Measurements from ENCODE around the gene TCTA.
A peak's percentile ranks its signal among the peaks of the same experiment; 100 is the strongest.

The TCTA gene

DNA sequence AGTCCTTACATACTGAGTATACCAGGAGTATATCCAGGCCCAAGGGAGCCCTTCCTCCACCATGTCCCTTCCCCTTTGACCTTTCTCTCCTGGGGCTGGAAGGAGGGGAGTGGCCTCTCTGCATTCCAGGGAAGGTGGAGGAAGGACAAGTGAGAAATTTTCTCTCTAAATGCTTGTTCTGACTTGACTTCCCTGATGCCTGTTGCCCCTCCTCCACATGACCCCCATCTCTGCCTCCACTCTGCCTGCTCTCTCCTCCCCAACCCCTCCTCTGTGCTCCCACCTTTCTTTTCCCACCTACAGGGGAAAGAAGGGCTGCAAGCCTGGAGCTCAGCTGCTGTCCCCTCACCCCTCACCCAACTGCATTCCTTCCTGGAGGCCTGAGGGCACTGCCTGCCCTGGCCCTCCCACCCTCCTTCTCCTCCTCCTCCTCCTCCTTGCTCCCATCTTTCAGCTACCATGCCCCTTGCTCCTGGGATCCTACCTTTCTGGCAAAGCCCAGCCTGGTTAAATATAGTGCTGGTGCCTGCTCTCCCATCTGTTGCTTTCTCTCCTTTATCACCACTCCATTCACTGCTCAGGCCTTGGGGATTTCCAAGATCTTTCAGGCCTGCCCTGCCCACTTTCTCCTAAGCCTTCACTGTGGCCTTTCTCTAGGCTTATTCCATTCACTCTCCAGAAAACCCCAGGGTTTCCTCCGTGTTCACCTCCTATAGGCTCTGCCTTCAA, 49.4 kb downstream of the TCTA start:
- DNase-seq, result no peak

DNA sequence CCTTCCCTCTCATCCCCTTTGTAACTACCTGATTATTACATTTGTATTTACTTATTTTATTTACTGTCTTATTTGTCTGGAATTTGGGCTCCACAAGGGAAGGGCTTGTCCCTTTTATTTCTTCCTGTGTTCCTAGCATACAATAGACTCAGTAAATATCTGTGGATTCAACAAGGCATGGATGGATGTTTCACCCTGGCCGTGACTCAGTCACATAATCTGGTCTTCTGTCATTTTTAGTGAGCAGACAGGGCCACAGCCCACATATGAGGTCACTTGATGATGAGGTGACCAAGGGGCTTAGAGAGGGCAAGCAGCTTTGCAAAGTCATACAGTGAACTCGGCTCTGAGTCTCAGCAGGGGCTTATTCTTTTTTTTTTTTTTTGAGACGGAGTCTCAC, 50.0 kb downstream of the TCTA start:
- no peak for DNase-seq

DNA sequence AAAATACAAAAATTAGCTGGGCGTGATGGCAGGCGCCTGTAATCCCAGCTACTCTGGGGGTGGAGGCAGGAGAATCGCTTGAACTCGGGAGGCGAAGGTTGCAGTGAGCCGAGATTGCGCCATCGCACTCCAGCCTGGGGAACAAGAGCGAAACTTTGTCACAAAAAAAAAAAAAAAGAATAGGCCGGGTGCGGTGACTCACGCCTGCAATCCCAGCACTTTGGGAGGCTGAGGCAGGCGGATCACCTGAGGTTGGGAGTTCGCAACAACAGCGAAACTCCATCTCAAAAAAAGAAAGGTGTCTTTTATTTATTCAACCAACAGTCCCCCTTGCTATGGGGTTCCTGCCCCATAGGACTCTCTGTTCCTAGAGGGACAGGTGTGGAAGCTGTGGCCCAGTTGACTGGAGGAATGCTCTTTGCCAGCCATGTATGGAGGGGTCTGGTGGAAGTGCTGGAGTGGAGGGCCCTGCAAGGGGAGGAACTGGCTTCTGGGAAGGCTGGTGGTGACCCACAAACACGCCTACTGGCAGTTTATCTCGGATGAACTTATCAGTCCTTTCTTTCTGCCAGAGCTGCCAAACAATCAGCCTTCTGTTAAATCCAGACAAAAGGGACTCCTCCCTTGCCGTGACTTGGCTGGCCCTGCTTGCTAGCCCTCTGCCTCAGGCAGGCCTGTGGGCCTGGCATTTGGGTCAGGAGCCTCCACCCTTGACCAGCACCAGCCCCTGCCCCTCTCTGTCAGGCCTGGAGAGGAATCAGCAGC, 53.2 kb downstream of the TCTA start:
- DNase-seq, result peak in 1 of 2 donors; percentile 25

Data from CD4-positive, alpha-beta T cell treated with Interleukin-4 for 1 hour (primary cell).